Measurements from ENCODE around the gene ATP6V1D.

DNA sequence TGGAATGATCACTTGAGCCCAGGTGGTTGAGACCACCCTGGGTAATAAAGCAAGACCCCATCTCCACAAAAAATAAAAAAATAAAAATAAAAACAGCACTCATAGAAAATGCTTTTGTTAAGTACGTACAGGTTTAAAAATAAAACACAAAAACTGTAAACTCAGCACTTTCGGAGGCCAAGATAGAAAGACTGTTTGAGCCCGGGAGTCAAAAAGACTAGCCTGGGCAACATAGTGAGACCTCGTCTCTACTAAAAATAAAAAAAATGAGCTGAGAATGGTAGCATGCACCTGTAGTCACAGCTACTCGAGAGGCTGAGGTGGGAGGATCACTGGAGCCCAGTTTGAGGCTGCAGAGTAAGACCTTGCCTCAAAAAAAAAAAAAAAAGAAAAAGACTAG, 7.5 kb downstream of the ATP6V1D start:
- no peak for TF ChIP-seq EP300 (IDR thresholded peaks at IDR 0.05)
- TF ChIP-seq, protein P1, sequence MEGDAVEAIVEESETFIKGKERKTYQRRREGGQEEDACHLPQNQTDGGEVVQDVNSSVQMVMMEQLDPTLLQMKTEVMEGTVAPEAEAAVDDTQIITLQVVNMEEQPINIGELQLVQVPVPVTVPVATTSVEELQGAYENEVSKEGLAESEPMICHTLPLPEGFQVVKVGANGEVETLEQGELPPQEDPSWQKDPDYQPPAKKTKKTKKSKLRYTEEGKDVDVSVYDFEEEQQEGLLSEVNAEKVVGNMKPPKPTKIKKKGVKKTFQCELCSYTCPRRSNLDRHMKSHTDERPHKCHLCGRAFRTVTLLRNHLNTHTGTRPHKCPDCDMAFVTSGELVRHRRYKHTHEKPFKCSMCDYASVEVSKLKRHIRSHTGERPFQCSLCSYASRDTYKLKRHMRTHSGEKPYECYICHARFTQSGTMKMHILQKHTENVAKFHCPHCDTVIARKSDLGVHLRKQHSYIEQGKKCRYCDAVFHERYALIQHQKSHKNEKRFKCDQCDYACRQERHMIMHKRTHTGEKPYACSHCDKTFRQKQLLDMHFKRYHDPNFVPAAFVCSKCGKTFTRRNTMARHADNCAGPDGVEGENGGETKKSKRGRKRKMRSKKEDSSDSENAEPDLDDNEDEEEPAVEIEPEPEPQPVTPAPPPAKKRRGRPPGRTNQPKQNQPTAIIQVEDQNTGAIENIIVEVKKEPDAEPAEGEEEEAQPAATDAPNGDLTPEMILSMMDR (IDR thresholded peaks at IDR 0.05), result no peak
